Esophagus muscularis mucosa (tissue), 3 donors: ENCODE measurements around the gene THSD4.
A peak's percentile ranks its signal among the peaks of the same experiment; 100 is the strongest.

Experiments used
- POLR2A ChIP-seq: fragments of 450-650 bp; IDR thresholded peaks from one replicate; pipeline ENCODE4 v1.6.1; 2017; ENCODE audit warnings: antibody characterized with exemption, moderate library complexity, mild to moderate bottlenecking, low read depth
- POLR2AphosphoS5 ChIP-seq, 2 donors: sonication (generic); formaldehyde crosslinking; IDR thresholded peaks; one replicate each; pipeline ENCODE4 v1.6.1; 2017; ENCODE audit warnings: antibody characterized with exemption in 2 of 2
- TF ChIP-seq, protein P1 (sequence below), 3 experiments: fragments of 200-600 bp in 2 of 3; fragments of 450-650 bp in 1 of 3; sonication (generic) in 2 of 3; IDR thresholded peaks; one replicate each; pipeline ENCODE4 v1.5.1; 2017 to 2019; ENCODE audit warnings: antibody characterized with exemption in 3 of 3, mild to moderate bottlenecking in 2 of 3, moderate library complexity in 1 of 3

- TF ChIP-seq, protein P1, sequence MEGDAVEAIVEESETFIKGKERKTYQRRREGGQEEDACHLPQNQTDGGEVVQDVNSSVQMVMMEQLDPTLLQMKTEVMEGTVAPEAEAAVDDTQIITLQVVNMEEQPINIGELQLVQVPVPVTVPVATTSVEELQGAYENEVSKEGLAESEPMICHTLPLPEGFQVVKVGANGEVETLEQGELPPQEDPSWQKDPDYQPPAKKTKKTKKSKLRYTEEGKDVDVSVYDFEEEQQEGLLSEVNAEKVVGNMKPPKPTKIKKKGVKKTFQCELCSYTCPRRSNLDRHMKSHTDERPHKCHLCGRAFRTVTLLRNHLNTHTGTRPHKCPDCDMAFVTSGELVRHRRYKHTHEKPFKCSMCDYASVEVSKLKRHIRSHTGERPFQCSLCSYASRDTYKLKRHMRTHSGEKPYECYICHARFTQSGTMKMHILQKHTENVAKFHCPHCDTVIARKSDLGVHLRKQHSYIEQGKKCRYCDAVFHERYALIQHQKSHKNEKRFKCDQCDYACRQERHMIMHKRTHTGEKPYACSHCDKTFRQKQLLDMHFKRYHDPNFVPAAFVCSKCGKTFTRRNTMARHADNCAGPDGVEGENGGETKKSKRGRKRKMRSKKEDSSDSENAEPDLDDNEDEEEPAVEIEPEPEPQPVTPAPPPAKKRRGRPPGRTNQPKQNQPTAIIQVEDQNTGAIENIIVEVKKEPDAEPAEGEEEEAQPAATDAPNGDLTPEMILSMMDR (IDR thresholded peaks at IDR 0.05), result peak; percentile 63 to 70 (median 63)
- no peak for TF ChIP-seq POLR2AphosphoS5 (IDR thresholded peaks at IDR 0.05)
- no peak for TF ChIP-seq POLR2A
Observed at GRCh38 chr15:71440489-71441110, 325.3 kb downstream of the THSD4 start.
